ENCODE results near the gene GLDC.

DNA sequence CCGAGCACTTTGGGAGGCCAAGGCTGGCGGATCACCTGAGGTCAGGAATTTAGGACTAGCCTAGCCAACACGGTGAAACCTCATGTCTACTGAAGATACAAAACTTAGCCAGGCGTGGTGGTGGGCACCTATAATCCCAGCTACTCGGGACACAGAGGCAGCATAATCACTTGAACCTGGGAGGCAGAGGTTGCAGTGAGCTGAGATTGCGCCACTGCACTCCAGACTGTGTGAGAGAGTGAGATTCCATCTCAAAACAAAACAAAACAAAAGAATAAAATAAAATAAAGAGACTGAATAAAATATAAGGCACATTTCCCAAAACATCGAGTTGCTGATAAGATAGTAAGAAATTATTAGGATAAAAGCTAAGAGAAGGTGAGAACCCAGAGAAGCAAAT, 32.3 kb upstream of the GLDC start:
- no peak for TF ChIP-seq EP300 (IDR thresholded peaks at IDR 0.05)
- TF ChIP-seq, protein P1, sequence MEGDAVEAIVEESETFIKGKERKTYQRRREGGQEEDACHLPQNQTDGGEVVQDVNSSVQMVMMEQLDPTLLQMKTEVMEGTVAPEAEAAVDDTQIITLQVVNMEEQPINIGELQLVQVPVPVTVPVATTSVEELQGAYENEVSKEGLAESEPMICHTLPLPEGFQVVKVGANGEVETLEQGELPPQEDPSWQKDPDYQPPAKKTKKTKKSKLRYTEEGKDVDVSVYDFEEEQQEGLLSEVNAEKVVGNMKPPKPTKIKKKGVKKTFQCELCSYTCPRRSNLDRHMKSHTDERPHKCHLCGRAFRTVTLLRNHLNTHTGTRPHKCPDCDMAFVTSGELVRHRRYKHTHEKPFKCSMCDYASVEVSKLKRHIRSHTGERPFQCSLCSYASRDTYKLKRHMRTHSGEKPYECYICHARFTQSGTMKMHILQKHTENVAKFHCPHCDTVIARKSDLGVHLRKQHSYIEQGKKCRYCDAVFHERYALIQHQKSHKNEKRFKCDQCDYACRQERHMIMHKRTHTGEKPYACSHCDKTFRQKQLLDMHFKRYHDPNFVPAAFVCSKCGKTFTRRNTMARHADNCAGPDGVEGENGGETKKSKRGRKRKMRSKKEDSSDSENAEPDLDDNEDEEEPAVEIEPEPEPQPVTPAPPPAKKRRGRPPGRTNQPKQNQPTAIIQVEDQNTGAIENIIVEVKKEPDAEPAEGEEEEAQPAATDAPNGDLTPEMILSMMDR (IDR thresholded peaks at IDR 0.05) = no peak

All from suprapubic skin (tissue), 3 donors.